Non-pigmented ciliary epithelial cell (primary cell): Measurements from ENCODE around the gene GATB.
"Not testable (repeated sequence)": the region's sequence is repeated elsewhere in the genome, so short reads cannot be mapped to it uniquely, and the experiment has no call there.

Experiments used
- DNase-seq: peaks from one replicate; pipeline ENCODE4 v3.0.0-alpha.2; 2010; ENCODE audit warnings: low read depth

GATB gene

DNA sequence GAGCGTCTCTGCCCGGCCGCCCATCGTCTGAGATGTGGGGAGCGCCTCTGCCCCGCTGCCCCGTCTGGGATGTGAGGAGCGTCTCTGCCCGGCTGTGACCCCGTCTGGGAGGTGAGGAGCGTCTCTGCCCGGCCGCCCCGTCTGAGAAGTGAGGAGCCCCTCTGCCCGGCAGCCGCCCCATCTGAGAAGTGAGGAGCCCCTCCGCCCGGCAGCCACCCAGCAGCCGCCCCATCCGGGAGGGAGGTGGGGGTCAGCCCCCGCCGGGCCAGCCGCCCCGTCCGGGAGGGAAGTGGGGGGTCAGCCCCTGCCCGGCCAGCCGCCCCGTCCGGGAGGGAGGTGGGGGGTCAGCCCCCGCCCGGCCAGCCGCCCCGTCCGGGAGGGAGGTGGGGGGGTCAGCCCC lies 29.1 kb downstream of the GATB start:
- DNase-seq = not testable (repeated sequence)

DNA sequence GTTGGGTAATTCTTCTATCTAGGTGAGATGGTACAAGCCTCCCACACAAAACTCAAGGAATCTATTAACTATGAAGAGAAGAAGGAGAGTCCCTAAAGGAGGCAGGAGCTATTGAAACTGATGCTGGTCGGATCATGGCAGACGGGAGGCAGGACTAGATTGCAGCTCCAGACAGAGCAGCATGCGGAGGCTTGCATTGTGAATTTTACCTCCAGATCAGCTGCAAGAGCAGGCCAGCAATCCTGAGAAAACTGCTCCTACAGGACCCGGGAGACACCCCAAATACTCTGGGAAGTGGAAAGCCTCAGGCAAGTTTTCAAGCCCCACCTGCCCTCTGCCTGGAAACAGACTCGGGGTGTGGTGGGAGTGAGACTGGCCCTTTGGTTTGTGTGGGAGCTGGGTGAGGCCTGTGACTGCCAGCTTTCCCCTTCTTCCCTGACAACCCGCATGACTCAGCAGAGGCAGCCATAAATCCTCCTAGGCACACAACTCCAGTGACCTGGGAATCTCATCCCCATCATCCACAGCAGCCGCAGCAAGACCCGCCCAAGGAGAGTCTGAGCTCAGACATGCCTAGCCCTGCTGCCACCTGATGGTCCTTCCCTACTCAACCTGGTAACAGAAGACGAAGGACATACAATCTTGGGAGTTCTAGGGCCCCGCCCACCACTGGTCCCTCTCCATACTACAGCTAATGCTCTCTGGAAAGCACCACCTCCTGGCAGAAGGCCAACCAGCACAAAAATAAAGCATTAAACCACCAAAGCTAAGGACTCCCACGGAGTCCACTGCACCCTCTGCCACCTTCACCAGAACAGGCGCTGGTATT lies 30.9 kb downstream of the GATB start:
- DNase-seq = no peak

DNA sequence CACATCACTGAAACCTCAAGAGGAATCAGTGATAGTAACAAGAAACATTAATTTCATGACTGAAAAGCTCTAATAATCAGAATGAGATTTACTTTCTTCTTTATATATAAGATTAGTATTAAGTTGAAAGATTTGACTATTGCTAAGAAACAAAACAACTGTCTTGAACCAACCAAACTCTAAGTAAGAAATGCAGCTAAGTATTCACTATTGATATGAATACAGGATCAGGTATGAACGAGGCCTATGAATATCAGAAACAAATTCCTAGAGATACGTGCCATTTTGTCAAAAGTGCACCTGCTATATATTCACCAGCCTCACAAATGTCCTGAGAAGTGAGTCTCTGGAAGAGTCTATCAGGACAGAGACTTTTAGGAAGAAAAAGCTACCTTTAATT lies 32.1 kb downstream of the GATB start:
- DNase-seq = no peak

DNA sequence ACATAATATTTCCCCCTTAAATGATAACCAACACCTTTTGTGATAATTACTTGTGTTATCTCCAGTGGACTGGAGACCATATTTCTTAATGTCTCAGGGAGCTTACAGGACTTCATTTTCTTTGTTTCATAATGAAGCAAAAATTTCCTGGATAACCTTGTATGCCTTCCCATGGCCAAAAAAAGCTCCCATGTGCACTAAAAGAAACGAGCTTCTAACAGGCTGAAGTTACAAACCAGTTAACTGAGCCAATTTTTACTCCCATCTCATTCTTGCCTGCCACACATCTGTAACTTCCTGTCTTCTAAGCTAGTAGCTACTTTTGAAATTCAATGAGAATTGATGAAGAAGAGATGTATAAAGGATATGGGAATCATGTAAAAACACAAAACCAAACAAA lies 32.8 kb downstream of the GATB start:
- DNase-seq = no peak

DNA sequence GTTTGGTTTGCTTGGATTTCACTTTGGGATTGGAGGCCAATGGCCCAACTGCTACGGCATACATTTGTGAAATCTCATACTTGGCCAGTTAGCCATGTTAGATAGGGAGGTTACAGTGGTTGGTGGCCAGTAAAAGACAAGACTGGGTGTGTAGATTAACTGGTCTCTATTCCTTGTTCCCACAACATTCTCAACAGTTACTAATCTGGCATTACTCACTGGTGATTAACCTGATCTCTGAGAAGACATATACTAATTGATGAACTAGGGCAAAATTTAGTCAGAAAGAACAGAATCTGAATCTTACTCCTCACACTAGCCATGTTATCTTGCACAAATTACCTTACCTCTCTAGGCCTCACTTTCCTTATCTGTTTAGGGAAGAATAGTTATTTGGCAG lies 33.4 kb downstream of the GATB start:
- DNase-seq = no peak

DNA sequence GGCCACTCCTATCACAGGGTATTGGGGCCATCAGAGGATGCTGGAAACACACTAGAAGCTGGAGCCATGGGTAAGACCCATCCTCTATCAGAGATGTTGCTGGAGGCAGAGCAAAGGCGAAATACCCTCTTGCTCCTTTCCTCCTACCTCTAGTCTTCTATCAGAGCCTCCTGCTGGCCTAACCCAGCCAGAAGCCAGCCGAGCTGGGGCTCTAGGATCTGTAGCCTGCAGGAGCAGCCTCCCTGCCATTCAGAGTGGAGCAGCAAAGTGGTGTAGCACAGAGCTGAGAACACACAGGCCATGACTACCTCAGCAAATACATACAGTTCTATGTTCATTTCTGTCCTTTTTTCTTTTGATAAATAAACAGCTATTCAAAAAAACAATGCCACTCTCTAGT lies 35.7 kb downstream of the GATB start:
- no peak for DNase-seq

DNA sequence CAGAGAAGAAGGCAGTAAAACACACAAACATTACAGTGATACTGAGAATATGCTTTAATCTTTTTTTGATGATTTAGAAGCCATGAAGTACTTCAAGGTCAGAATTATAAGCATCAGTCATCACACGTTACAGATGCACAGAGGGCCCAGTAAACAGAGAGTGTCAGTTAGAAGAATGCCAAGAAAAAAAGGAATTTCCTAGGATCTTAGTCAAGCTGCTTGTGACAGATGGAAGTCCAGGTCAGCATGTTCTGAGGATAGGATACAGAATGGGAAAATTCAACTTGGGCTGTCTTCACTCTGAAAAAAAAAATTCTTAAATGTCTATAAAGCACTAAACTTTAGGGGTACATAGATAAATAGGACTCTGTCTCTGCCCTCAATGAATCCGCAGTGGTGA lies 38.9 kb downstream of the GATB start:
- no peak for DNase-seq

DNA sequence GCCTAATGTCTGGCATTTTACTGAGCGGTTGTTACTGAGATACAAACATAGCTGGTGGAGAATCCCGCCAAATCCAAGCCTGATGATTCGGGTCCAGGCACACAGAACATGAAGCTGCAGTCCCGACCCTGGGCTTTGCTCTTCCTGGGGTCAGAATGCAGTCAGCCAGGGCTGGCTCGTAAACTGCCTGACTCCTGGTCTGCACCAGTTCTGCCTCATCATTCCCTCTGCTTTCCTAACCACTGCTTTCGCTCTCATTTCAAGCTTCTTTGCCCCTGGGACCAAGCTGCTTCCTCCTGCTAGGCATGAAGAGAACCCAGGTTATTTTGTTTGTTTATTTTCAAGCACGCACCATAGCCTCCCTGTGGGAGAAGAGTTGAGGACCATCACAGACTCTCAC lies 39.3 kb downstream of the GATB start:
- no peak for DNase-seq

DNA sequence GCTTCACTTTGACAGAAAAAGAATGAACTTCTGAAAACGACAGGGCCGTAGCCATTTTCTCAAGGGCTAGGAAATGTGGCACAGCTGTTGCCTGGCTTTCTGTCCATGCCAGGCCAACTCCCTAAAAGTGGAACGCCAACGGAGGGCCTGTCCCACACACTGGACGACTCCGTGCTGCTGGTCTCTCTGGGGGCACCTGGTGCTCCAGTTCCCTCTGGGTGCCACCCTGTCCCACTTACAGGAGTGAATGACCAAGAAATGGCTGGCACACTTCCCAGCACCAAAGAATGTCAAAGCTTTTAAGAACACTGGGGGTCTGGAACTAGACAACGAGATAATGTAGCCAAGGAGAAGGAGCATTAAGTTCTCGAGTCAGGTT lies 40.9 kb downstream of the GATB start:
- DNase-seq = no peak

DNA sequence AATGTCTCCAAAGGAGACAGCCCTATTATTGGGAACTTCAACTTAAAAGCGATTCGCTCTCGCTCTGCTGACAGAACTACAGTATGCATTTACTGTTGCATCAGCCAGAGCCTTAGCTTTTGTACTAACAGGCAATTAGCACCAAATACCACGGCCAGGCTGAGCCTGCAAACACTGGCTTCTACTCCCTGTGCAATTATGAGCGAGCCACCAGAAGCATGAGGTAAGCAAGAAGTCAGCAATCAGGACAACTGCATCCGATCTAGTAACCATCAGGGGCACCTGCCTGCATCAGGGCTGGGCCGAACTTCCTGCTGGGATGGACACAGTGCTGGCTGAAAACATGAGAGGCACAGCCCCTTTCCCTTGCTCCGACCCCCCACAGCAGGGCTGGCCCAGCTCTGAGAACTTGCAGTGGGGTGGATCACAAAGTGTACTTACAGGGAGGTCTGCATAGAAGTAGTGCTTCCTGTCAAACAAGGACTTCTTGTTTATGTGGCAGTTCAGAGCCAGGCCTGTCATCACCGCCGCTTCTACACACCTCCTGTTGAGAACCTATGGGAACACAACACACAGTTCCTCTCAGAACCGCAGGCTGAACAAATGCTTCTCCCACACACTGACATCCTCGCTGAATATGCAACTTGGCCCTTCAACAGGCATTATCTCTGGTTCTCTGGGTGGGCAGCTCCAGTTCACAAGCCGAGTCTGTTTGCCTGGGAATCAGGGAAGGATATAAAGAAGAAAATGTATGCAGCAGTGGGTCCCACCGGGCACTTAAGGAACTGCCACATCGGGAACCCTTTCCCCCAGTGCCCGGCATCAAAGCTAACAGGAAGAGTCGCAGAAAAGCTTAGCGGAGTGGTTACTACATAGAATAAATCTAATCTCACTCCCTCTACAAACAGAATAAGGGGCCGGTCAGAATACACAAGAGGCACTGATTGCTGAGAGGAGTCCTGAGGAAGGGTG lies 41.5 kb downstream of the GATB start:
- no peak for DNase-seq

DNA sequence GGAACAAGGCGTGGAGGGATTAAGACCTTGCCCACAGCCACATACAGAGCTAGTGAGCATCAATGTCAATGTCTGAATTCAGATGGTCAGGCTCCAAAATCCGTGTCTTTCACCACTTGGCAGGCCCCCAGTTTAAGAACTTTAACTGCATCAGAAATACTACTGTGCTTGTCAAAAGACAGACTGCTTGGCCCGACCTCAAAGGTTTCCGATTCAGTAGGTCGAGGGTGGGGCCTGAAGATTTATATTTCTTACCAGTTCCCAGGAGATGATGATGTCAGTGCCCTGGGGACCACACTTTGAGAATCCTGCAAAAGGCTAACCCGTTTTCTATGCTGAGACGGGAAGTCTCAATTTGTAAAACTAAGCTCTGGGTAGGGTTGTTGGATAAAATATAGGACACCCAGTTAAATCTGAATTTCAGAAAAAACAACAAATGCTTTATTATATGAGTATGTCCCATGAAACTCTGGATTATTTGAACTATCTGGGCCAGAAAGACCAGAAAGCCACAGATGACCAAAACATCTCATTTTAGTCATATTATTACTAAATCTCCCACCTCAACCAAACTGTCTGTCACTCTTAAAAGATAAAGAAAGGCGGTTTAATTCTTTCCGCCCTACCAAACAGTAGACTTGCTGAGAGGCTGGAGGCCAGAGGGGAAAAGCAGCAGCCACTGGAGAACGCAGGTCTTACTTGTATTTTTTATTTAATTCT lies 42.7 kb downstream of the GATB start:
- no peak for DNase-seq

DNA sequence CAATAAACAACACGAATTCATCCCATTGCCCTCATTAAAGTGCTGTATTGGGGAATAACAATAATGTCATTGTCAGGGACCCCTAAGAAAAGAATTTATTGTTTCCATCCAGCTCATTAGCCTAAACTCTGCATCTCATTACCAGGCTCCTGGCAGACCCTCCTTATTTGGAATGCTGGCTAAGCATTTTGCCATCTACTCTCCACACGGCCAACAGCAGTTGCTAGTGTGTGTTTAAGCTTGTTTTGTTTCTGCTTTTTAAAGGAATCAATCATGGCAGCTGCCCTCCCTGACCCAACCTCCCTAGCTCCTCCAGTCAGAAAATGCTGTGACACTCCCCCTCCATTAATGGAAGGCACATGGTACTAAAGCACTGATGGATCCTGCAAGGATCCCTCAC lies 43.5 kb downstream of the GATB start:
- DNase-seq = no peak

DNA sequence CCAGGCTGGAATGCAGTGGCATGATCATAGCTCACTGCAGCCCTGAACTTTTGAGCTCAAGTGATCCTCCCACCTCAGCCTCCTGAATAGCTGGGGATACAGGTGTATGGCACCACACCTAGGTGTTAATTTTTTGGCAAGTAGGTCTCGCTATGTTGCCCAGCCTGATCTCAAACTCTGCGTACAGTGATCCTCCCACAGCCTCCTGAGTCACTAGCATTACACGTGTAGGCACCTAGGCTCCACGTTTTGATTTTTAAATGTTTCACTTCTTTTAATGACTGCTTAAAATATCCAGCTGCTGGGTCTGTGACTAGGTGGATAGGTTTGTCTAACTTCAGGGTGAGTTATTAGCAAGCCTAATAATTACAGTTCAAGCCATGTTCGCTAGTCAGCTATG lies 44.5 kb downstream of the GATB start:
- DNase-seq = no peak

DNA sequence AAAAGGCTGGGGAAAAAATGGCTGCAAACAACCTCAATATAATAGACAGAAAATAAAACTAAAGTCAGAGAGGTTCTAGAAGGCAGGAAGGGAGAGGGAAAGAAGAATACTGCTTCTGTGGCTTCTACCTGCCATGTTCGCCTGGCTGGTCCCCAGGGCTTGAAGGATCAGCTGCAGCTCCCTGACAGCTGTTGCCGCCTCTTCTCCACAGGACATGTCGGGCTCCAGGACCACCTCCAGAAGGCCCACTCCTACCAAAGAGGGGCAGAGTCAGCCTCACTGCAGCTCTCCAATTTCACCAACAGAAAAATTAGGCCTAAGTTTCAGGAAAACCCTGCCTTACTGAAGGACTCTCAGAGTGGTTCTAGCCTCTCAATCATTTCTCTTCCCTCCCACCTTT lies 44.9 kb downstream of the GATB start:
- no peak for DNase-seq

DNA sequence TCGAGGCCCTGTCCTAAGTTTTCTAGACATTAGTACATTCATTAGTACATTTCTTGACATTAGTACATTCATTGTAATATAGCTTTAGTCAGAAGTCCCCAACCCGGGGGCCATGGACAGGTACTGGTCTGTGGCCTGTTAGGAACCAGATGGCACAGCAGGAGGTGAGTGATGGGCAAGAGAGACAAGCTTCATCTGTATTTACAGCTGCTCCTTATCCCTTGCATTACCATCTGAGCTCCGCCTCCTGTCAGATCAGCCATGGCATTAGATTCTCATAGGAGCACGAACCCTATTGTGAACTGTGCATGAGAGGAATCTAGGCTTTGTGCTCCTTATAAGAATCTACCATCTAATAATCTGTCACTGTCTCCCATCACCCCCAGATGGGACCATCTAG lies 48.0 kb downstream of the GATB start:
- DNase-seq = no peak

DNA sequence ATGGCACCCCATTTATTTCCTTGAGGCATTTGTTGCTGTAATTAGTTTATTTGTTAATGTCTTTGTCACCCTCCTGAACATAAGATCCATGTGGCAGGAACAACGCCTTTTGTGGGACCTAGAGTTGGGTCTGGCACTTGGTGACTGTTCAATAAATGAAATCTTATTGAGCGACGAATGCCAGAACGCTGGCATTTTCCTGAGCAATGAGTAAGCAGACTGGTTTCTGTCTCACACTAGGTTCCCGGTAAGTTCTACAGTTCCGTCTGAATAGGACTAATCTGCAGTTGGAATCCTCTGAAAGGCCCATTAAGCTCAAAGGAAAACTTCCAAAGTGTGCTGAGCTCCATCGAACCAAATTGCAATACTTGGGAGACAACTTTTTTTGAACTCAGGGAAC lies 49.2 kb downstream of the GATB start:
- no peak for DNase-seq

DNA sequence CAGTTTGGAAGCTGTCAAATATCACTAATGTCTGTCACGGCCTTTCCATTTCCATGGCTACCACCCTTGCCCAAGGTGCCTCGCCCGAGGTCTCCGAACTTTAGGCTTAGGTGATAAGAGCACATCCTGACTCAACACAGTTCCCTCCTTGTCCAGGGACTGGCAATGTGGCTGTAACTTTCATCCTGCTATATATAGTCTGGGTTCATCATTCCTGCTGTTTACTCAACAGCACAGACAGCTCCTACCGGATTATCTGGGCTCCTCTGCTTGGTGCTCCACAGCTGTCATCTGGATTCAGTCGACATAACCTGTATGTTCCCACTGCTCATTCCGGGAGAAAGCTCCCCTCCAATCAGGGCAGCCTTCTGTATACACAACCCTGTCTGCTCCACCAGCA lies 51.2 kb downstream of the GATB start:
- no peak for DNase-seq

DNA sequence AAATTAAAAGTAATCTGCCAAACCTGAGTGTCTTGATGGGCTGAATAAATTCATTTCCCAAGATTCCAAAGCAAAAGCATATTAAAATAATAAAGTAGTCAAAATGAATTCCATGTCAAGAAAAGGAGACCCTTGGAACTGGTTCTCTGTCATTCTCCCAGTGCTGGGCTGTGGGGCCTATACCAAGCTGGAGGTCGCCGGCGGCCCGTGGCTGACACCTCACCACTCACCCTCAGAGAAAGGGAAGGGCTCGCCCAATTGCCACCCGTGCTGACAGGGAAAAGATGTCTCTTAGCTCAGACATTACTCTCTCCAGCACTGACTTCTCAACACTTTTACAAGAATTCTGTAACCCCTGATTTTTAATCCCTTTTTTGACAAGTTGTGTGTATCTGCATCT lies 51.7 kb downstream of the GATB start:
- no peak for DNase-seq

DNA sequence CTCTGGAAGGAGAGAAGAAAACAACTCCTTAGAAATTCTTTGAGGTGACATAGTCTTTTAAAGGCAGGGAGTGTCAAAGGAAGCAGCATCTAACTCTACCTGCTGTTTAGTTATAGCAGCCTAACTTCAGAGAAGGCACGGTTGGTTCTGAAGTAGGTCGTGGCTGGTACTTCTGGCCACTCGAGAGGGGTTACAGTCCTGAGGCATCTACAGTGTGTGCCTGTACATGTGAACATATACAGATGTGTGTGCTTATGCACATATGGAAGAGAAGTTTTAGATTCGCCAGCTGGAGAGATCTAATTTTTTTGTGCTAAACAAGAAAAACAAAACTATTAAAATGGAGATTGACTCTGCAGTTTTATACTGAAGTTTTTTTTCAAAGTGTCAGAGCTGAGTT lies 52.7 kb downstream of the GATB start:
- DNase-seq = no peak

DNA sequence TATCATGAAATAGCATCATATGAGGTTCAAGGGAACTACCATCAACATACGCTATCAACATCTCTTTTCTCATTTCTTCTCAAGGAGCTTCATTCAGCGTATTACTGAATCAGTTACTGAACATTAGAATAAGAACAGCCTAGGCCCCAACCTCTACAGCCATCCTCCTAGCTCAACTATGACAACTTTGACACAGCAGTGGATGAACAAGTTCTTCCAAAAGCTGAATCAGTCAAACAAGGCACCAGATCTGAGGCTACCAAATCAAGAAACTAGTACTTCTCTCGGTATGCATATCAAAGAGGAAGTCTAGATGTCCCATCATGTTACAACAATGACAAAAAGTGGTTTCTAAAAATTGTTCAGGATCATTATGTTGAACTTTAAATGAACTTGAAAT lies 57.4 kb downstream of the GATB start:
- no peak for DNase-seq

DNA sequence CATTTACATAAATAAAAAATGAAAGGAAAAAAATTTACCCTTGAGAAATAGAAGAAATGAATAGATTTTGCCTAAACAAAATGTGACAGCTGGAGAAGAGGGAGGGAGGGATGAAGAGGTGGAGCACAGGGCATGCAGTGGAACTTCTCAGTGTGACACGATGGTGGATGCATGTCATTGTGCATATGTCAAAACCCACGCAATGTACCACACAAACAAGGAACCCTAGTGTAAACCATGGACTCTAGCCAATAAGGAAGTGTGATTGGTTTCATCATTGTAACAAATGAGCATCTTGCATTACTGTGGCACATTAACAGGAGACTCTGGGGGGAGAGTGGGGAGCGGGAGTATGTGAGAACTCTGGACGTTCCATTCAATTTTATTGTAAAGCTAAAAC lies 58.6 kb downstream of the GATB start:
- no peak for DNase-seq

DNA sequence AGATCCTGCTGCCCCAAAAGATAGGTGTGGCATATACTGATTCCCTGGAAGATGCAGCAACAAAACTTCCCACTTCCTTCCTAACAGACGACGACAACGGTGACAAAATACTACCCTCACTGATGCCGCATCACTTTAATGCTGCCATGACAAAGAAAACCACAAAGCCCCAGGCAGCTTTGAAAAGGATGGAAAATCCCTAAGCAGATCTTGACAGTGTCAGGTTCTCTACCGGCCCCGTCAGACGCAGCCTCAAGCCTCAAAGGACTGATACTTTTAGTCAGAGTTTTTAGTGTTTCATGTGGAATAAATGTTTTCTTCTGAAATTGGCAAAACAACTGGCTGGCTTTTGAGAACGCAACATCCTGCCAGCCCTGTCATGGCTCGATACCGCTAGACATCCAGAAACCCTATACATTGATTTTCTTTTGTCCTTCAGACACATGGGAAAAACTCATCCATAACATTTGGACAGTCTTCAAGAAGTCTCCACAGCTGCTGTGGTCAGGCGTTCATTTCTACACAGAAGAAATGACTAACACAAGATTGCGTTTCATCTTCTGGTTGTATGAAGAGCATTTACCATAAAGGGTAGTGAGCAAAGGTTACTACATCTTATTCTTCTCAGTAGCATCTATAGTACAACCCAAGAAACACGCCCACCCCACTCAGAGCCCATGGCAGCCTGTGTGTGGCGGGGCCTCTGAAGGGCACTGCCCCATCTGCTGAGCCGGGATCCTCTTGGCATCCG lies 60.1 kb downstream of the GATB start:
- no peak for DNase-seq
